HepG2 (cell line): ENCODE measurements around the gene RNFT2. TPM values are rescaled to one million over a fixed set of nuclear protein-coding genes. Genes with fewer than 3 reads are reported as not detected.

Source experiments
- AGO2 ChIP-seq: fragments of 200-400 bp; formaldehyde crosslinking; optimal IDR thresholded peaks from 2 replicates; pipeline ENCODE3; 2017; ENCODE audit warnings: mild to moderate bottlenecking, low read depth, low read length, moderate library complexity
- AHDC1 ChIP-seq: sonication (generic); formaldehyde crosslinking; IDR thresholded peaks from 2 replicates; pipeline ENCODE4 v1.5.1; 2020; ENCODE audit warnings: mild to moderate bottlenecking, missing genetic modification reagents, borderline replicate concordance
- CBX5 ChIP-seq: sonication (generic); formaldehyde crosslinking; IDR thresholded peaks from 2 replicates; pipeline ENCODE4 v1.4.0; 2020; ENCODE audit warnings: missing genetic modification reagents, borderline replicate concordance
- CSRNP2 ChIP-seq: sonication (generic); formaldehyde crosslinking; conservative IDR thresholded peaks from 2 replicates; pipeline ENCODE4 v1.8.0; 2022; ENCODE audit warnings: low read depth, missing genetic modification reagents
- E2F2 ChIP-seq: sonication (generic); formaldehyde crosslinking; IDR thresholded peaks from 2 replicates; pipeline ENCODE4 v1.4.0; 2020; ENCODE audit warnings: missing genetic modification reagents, borderline replicate concordance
- EED ChIP-seq: sonication (generic); formaldehyde crosslinking; IDR thresholded peaks from 2 replicates; pipeline ENCODE4 v1.5.0; 2020; ENCODE audit warnings: mild to moderate bottlenecking, missing genetic modification reagents
- GFI1 ChIP-seq: sonication (generic); formaldehyde crosslinking; IDR thresholded peaks from 2 replicates; pipeline ENCODE4 v1.5.0; 2020; ENCODE audit warnings: missing genetic modification reagents, mild to moderate bottlenecking, borderline replicate concordance
- ISL2 ChIP-seq: sonication (generic); formaldehyde crosslinking; IDR thresholded peaks from 2 replicates; pipeline ENCODE4 v1.5.0; 2020; ENCODE audit warnings: missing genetic modification reagents
- NRL ChIP-seq: sonication (generic); formaldehyde crosslinking; IDR thresholded peaks from 2 replicates; pipeline ENCODE4 v1.5.0; 2020; ENCODE audit warnings: missing genetic modification reagents, mild to moderate bottlenecking, moderate library complexity, borderline replicate concordance
- REST ChIP-seq, 2 experiments: IDR thresholded peaks; 2 replicates each; pipeline ENCODE4 v1.6.1; 2011 to 2012; ENCODE audit warnings: low read length in 2 of 2, borderline replicate concordance in 1 of 2, low read depth in 1 of 2, mild to moderate bottlenecking in 1 of 2, moderate library complexity in 1 of 2
- ZBTB49 ChIP-seq: sonication (generic); formaldehyde crosslinking; IDR thresholded peaks from 2 replicates; pipeline ENCODE4 v1.4.0; 2020; ENCODE audit warnings: missing genetic modification reagents, borderline replicate concordance
- ZNF614 ChIP-seq: IDR thresholded peaks from 2 replicates; pipeline ENCODE4 v1.6.1; 2018; ENCODE audit warnings: missing biosample characterization, missing genetic modification reagents, inconsistent platforms, borderline replicate concordance
- polyA plus RNA-seq, 8 experiments: library from polyadenylated mRNA; depleted of rRNA in 3 of 8; stranded (reverse) in 7 of 8; unstranded in 1 of 8; fragments of >200 nt; fragmentation: Illumina TruSeq in 4 of 8; extraction: Trizol in 4 of 8; gene quantifications; 2 replicates each; pipeline versions ENCODE4 v1.2.1 to v1.2.3, GENCODE V29; 2011 to 2016; ENCODE audit warnings: low read depth in 4 of 8, missing spikeins in 1 of 8, mixed read lengths in 1 of 8; ENCODE audit not compliant: insufficient read depth in 1 of 8
- total RNA-seq, 5 experiments: library from RNA; depleted of rRNA; stranded (reverse); fragments of >200 nt; fragmentation: Illumina TruSeq; extraction: Trizol; gene quantifications; 2 replicates each; pipeline ENCODE4 v1.2.3, GENCODE V29; 2016; ENCODE audit warnings: low read depth in 1 of 5

Gene RNFT2
- total and polyA plus RNA-seq, 2 of the 13 experiments (the other 11 are each of a cell fraction or from before 2014, with no cell fraction given), result 3.3 to 8.3 TPM

GRCh38 chr12:116737774-116738657 lies at the start of gene RNFT2, which contains the start of gene SPRING1 (continued):
- no peak for TF ChIP-seq AHDC1 (CRISPR knock-in tag)
- TF ChIP-seq ZNF614 (CRISPR knock-in tag), result peak; percentile 69; the same call in 1 of the 2 replicates
- no peak for TF ChIP-seq E2F2 (CRISPR knock-in tag)
- no peak for TF ChIP-seq ZBTB49
- TF ChIP-seq AGO2, result no peak
- peak; percentile 52; the same call in 1 of the 2 replicates for TF ChIP-seq ISL2 (CRISPR knock-in tag)
- peak; percentile 97 for TF ChIP-seq GFI1 (CRISPR knock-in tag)
- no peak; the same call in 1 of the 2 replicates for TF ChIP-seq NRL
- TF ChIP-seq EED, result no peak
- no peak for TF ChIP-seq REST (IDR thresholded peaks at IDR 0.05; ENCODE audit: borderline replicate concordance in 1 of 2, low read depth in 1 of 2, low read length in 2 of 2)
- TF ChIP-seq CBX5, result no peak
- no peak for TF ChIP-seq CSRNP2
